Uterus (tissue), 2 donors: ENCODE results near the gene ARL2BP.

Experiments used
- POLR2A ChIP-seq, 2 donors: fragments of 450-650 bp; IDR thresholded peaks; one replicate each; pipeline ENCODE4 v1.6.1; 2016; ENCODE audit warnings: antibody characterized with exemption in 2 of 2, mild to moderate bottlenecking in 1 of 2, moderate library complexity in 1 of 2
- TF ChIP-seq, protein P1 (sequence below), 4 experiments: fragments of 200-600 bp in 2 of 4; fragments of 450-650 bp in 2 of 4; sonication (generic) in 2 of 4; IDR thresholded peaks; one replicate each; pipeline ENCODE4 v1.5.1; 2016 to 2019; ENCODE audit warnings: antibody characterized with exemption in 4 of 4, mild to moderate bottlenecking in 2 of 4, moderate library complexity in 1 of 4

DNA sequence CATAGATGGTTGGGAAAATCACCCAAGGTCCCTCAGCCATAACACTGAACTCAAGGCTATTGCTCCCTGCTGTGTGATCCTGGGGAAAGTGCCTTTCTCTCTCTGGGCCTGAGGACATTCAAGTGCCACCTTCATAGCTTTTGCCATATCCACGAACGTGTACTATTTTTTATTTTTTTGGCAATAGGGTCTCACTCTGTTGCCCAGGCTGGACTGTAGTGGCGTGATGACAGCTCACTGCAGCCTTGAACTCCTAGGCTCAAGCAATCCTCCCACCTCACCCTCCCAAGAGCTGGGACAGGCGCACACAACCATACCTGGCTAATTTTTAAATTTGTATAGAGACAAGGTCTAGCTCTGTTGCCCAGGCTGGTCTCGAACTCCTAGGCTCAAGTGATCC is 28.8 kb downstream of the ARL2BP start:
- no peak for TF ChIP-seq POLR2A (IDR thresholded peaks at IDR 0.05)
- TF ChIP-seq, protein P1, sequence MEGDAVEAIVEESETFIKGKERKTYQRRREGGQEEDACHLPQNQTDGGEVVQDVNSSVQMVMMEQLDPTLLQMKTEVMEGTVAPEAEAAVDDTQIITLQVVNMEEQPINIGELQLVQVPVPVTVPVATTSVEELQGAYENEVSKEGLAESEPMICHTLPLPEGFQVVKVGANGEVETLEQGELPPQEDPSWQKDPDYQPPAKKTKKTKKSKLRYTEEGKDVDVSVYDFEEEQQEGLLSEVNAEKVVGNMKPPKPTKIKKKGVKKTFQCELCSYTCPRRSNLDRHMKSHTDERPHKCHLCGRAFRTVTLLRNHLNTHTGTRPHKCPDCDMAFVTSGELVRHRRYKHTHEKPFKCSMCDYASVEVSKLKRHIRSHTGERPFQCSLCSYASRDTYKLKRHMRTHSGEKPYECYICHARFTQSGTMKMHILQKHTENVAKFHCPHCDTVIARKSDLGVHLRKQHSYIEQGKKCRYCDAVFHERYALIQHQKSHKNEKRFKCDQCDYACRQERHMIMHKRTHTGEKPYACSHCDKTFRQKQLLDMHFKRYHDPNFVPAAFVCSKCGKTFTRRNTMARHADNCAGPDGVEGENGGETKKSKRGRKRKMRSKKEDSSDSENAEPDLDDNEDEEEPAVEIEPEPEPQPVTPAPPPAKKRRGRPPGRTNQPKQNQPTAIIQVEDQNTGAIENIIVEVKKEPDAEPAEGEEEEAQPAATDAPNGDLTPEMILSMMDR (IDR thresholded peaks at IDR 0.05) = no peak
